DND-41 (cell line): ENCODE data around the gene SPINDOC.
A peak's percentile ranks its signal among the peaks of the same experiment; 100 is the strongest.

Experiments
- ATAC-seq: fragments of 200-7000 bp; cut with Tn5 transposase; 3 replicates; pipeline ENCODE4 v1.9.1; 2021; ENCODE audit warnings: low read depth; ENCODE audit not compliant: insufficient read depth
- DNase-seq: peaks from one replicate; pipeline ENCODE4 v3.0.0-alpha.2; 2020
- H2AFZ ChIP-seq: 2 replicates; pipeline ENCODE4 v1.6.0; 2012; ENCODE audit warnings: low read depth, low read length
- H3K27ac ChIP-seq: 2 replicates; pipeline ENCODE4 v1.5.1; 2012; ENCODE audit warnings: low read length, inconsistent platforms
- H3K27me3 ChIP-seq: fragments of 200-600 bp; sonication (generic); 2 replicates; pipeline ENCODE4 v1.6.0; 2012; ENCODE audit warnings: low read length, mild to moderate bottlenecking, inconsistent platforms; ENCODE audit not compliant: insufficient read depth, poor library complexity
- H3K36me3 ChIP-seq: 2 replicates; pipeline ENCODE4 v1.5.1; 2012; ENCODE audit warnings: low read length, inconsistent platforms; ENCODE audit not compliant: insufficient read depth
- H3K4me1 ChIP-seq: 2 replicates; pipeline ENCODE4 v1.5.1; 2012; ENCODE audit warnings: mild to moderate bottlenecking, low read length; ENCODE audit not compliant: insufficient read depth
- H3K4me2 ChIP-seq: 2 replicates; pipeline ENCODE4 v1.6.0; 2012; ENCODE audit warnings: mild to moderate bottlenecking, moderate library complexity, low read length, inconsistent platforms; ENCODE audit not compliant: insufficient read depth
- H3K4me3 ChIP-seq, 2 experiments: fragments of 200-600 bp in 1 of 2; shearing (Covaris generic) in 1 of 2; 2 replicates each; pipeline ENCODE4 v1.5.1; 2012 to 2016; ENCODE audit warnings: inconsistent platforms in 2 of 2, low read length in 2 of 2, mild to moderate bottlenecking in 2 of 2, low read depth in 1 of 2, moderate library complexity in 1 of 2
- H3K79me2 ChIP-seq: 2 replicates; pipeline ENCODE4 v1.6.0; 2012; ENCODE audit warnings: low read length, inconsistent platforms; ENCODE audit not compliant: insufficient read depth
- H3K9ac ChIP-seq: 2 replicates; pipeline ENCODE4 v1.6.0; 2012; ENCODE audit warnings: low read depth, mild to moderate bottlenecking, inconsistent platforms, low read length, moderate library complexity
- H3K9me3 ChIP-seq: 2 replicates; pipeline ENCODE4 v1.5.1; 2012; ENCODE audit warnings: low read length, moderate library complexity, mild to moderate bottlenecking, inconsistent platforms; ENCODE audit not compliant: insufficient read depth, severe bottlenecking
- H4K20me1 ChIP-seq: 2 replicates; pipeline ENCODE4 v1.6.0; 2012; ENCODE audit warnings: low read length; ENCODE audit not compliant: insufficient read depth
- EZH2 ChIP-seq: IDR thresholded peaks from 3 replicates; pipeline ENCODE4 v1.6.1; 2012; ENCODE audit warnings: borderline replicate concordance, low read depth, mild to moderate bottlenecking, moderate library complexity, low read length, inconsistent platforms; ENCODE audit not compliant: severe bottlenecking
- TF ChIP-seq, protein P1 (sequence below): IDR thresholded peaks from 2 replicates; pipeline ENCODE4 v1.5.1; 2012; ENCODE audit warnings: borderline replicate concordance, low read length, moderate library complexity, mild to moderate bottlenecking; ENCODE audit not compliant: poor library complexity, severe bottlenecking; ENCODE audit errors: extremely low read depth

SPINDOC gene

DNA sequence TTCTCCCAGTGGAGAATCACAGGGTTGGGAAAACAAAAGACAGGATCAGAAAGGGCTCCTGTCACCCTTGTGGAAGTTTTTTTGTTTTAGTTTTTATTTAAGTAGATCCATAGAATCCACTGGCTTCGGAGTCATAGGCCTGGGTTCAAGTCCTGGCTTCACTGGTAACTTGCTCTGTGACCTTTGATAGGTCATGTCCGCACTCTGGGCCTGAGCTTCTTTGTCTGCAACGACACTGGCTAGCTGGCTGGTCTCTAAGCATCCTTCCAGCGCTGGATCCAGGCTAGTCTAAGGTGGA, 46.0 kb upstream of the SPINDOC start:
- H3K4me3 ChIP-seq = peak overlapping the region; percentile 38 to 67; a peak in 3 of 4 replicates
- H4K20me1 ChIP-seq = peaks cover 27% of the 10 kb centered on the region
- DNase-seq (no peak), ATAC-seq (no peak)
- H3K36me3 ChIP-seq = peaks cover 27% of the 10 kb centered on the region
- H3K9ac ChIP-seq = peak overlapping the region; percentile 71
- H2AFZ ChIP-seq = 0 out of 2 replicates have a peak overlapping the region, but pooled peaks have one; percentile 91
- H3K4me1 ChIP-seq = peaks cover 40% of the 10 kb centered on the region
- H3K27me3 ChIP-seq = peaks cover 29% of the 10 kb centered on the region
- no peak for TF ChIP-seq EZH2
- TF ChIP-seq, protein P1, sequence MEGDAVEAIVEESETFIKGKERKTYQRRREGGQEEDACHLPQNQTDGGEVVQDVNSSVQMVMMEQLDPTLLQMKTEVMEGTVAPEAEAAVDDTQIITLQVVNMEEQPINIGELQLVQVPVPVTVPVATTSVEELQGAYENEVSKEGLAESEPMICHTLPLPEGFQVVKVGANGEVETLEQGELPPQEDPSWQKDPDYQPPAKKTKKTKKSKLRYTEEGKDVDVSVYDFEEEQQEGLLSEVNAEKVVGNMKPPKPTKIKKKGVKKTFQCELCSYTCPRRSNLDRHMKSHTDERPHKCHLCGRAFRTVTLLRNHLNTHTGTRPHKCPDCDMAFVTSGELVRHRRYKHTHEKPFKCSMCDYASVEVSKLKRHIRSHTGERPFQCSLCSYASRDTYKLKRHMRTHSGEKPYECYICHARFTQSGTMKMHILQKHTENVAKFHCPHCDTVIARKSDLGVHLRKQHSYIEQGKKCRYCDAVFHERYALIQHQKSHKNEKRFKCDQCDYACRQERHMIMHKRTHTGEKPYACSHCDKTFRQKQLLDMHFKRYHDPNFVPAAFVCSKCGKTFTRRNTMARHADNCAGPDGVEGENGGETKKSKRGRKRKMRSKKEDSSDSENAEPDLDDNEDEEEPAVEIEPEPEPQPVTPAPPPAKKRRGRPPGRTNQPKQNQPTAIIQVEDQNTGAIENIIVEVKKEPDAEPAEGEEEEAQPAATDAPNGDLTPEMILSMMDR = no peak
- H3K9me3 ChIP-seq = no peaks in the 10 kb centered on the region
- H3K4me2 ChIP-seq = peak overlapping the region; percentile 82
- peak overlapping the region; percentile 57; the same call in 1 of the 2 replicates for H3K27ac ChIP-seq
- peaks cover 18% of the 10 kb centered on the region for H3K79me2 ChIP-seq

DNA sequence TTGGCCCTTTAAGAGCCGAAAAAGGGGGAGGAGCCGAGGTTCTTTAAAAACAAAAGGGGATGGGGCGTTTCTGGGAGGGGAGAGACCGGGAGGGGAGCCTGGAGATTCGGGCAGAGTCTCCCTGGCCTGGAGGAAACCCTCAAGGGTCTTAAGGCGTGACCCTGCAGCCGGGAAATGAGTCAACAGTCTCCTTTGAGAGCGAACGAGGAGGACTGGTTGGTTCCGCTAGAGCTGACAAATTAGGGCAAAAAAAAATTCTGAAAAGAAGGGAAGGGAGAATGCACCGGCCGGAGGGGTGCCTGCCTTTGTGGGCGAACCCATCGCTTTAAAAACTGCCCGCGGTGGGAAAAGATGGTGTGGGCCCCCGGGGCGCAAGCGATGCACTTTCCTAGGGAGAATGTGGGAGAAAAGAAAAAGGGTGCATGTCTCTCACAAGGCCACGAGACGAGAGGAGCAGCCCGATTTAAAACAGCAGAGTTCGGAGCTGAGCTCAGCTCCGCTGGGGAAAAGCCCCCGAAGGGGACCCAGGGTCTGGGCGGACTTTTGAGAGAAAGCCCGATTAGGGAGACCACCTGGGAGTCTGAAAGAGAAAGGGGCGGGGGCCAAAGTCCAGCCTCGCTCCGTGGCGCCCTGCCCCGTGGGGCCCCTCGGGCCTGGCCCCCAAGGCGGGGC, 45.6 kb upstream of the SPINDOC start:
- no peaks in the 10 kb centered on the region for H3K9me3 ChIP-seq
- H3K4me2 ChIP-seq = peak overlapping the region; percentile 82
- no peak for TF ChIP-seq EZH2
- TF ChIP-seq, protein P1 = no peak
- peak overlapping the region; percentile 57 for H3K27ac ChIP-seq
- H3K27me3 ChIP-seq = peaks cover 31% of the 10 kb centered on the region
- peak overlapping the region; percentile 71 for H3K9ac ChIP-seq
- peak overlapping the region; percentile 91 for H2AFZ ChIP-seq
- peaks cover 18% of the 10 kb centered on the region for H3K79me2 ChIP-seq
- H3K4me1 ChIP-seq = peaks cover 40% of the 10 kb centered on the region
- DNase-seq (peak; percentile 64), ATAC-seq (peak; percentile 37)
- peaks cover 22% of the 10 kb centered on the region for H3K36me3 ChIP-seq
- peaks cover 27% of the 10 kb centered on the region for H4K20me1 ChIP-seq
- peak overlapping the region; percentile 38 to 67 for H3K4me3 ChIP-seq

DNA sequence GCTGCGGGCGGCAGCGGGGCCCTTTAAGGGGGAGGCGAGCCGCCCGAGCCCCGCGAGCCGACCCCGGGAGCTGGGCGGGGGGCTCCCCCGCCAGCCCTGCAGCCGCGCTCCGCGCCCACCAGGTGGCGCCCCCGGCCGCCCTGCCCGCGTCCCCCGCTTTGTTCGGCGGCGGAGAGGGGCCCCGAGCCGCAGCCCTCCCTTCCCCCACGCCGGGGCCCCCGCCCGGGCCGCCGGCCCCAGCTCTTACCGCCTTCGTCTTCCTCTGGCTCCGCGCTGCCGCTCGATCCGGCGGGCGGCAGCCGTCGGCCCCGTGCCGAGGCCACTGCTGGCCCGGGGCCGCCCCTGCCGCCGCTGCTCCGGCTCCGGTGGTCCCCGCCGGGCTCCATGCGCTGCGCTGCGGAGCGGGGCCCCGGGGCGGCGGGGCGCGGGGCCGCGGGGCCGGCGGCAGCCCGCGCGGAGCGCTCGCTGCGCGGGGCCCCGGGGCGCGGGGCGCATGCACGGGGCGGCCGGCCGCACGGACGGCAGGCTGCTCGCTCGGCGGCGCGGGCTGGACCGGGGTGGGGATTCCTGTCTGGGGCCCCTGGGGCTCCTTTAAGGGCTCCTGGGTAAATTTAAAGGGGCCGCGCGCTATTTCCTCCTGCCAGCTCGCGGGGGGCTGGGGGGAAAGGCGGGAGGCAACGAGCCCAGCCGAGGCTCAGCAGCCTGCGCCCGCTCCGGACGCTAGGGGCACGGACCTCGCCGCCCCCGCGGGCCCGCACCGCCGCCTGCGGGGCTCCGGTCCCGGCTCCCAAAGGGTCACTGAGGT, 44.8 kb upstream of the SPINDOC start, which contains the start of gene ZFTA:
Gene ZFTA, minus strand, starts transcription at position 539 of the 805 bp plus-strand sequence. Its CDS starts 153 bp downstream, at position 386.
- H3K4me1 ChIP-seq = peaks cover 40% of the 10 kb centered on the region
- peaks cover 27% of the 10 kb centered on the region for H4K20me1 ChIP-seq
- H3K79me2 ChIP-seq = peaks cover 18% of the 10 kb centered on the region
- peaks cover 20% of the 10 kb centered on the region for H3K36me3 ChIP-seq
- peak; percentile 60 for ATAC-seq
- H3K4me3 ChIP-seq = peak within 1 kb of the TSS; percentile 62 to 67
- DNase-seq = peak; percentile 75
- peak within 1 kb of the TSS; percentile 57 for H3K27ac ChIP-seq
- TF ChIP-seq, protein P1 = peak; percentile 77
- TF ChIP-seq EZH2 = no peak
- peak within 1 kb of the TSS; percentile 91 for H2AFZ ChIP-seq
- peak within 1 kb of the TSS; percentile 82 for H3K4me2 ChIP-seq
- H3K9ac ChIP-seq = peak within 1 kb of the TSS; percentile 71
- H3K27me3 ChIP-seq = peaks cover 36% of the 10 kb centered on the region
- no peaks in the 10 kb centered on the region for H3K9me3 ChIP-seq
